Ammon's horn (tissue), 1 donor: ENCODE measurements around the gene UBLCP1.
A peak's percentile ranks its signal among the peaks of the same experiment; 100 is the strongest.
"Not testable (repeated sequence)": the region's sequence is repeated elsewhere in the genome, so short reads cannot be mapped to it uniquely, and the experiment has no call there.

Experiments
- DNase-seq: peaks from one replicate; pipeline ENCODE4 v3.0.0-alpha.2; 2016; ENCODE audit warnings: low spot score

The UBLCP1 gene

DNA sequence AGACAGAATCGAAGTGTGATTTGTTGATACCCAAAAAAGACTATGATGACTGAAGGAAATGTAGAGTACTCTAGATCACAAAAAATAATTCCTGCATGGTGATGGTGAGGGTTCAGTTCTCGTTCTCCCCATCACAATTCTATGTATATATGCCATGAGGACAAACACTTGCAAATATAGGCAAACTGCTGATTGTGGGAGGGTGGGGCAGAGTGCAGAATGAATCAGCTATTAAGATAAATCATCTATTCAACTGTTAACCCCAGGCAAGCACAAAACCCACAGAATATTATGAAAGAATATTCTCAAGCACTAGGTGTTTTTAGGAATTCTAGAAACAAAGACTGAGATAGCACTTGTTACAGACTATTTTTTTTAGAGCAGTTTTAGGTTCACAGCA lies 13.9 kb upstream of the UBLCP1 start:
- DNase-seq, result no peak

DNA sequence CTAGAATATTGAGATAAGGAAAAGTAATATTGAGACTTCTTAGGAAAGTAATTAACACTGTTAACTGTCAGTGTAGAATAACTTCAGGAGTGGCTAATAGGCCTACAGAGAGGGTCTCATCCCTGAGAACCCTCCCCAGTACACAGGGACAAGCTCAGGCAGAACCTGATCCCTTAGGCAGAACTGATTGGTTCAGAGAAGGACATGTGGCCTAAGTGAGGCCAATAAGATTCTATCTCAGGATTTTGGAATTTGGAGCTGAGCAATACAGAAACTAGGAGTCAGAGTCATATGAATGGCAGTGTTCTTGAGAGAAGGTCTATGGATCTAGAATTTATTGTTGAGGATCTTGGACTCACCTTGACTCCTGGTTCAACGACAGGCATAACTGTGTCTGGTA lies 10.9 kb upstream of the UBLCP1 start:
- no peak for DNase-seq

DNA sequence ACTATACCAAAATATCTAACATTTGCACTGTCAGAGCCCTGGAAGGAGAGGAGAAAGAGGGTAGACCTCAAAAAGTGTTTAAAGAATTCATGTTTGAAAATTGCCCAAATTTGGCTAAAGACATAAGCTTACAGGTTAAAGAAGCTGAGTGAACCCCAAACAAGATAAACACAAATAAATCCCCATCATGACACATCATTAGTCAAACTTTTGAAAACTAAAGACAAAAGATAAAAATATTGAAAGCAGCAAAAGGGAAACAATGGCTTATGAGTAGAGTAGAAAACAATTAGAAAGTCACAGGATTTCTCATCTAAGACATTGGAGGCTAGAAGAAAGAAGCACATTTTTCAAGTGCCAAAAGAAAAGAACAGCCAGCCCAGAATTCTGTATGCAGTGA lies 6.1 kb upstream of the UBLCP1 start:
- DNase-seq, result no peak

DNA sequence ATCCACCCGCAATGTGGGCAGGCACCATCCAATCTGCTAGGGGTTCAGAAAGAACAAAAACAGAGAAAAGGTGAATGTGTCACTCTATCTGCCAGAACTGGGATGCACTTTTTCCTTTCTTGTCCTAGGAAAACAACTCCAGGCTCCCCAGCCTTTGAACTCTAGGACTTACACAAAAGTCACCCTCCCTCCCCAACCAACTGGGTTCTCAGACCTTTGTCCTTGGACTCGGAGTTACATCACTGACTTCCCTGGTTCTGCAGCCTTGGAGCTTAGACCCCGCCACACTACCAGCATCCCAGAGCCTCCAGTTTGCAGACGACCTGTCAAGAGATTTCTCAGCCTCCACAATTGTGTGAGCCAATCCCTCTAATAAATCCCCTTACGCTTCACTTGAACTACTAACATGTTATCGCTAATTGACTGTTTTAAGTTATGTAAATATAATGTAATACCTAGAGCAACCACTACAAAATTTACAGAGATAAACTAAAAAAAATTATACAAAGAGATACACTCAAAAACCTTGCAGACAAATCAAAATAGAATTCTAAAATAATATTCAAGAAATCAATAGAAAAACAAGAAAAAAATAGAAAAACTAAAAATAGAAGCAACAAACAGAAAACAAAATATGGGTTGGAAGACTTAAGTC lies 5.3 kb upstream of the UBLCP1 start:
- DNase-seq, result no peak

DNA sequence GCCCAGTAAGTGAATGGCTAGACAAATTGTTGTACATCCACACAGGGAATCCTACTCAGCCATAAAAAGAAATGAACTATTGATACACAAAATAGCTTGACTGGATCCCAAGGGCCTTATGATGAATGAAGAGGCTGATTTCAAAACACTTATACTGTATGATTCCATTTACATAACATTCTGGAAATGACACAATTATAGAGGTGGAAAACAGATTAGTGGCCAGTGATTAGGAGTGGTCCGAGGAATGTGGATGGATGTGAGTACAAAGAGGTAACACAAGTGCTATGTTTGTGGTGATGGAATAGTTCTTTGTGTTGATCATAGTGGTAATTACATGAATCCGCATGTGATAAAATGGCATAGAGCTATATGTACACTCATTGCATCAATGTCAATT lies 4.7 kb upstream of the UBLCP1 start:
- no peak for DNase-seq

GRCh38 chr5:159260212-159260611 lies 2.9 kb upstream of the UBLCP1 start:
- DNase-seq, result not testable (repeated sequence)

DNA sequence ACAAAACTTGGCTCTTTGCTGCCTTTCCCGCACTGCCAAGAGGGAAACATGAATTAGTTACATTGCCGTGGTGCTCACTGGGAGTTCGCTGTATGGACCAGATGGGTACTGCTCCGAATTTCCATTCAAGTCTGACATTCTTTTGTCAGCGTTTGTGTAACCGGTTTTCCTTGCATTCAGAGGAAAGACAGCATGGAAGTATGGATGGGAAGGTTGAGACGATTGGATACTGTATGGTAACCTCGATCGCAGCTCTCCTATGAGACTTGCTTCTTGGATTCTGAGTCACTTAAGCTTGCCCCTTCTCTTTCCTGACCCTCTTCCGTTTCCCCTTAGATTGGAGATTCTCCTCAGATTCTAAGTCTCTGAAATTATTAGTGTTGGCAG lies 625 bp upstream of the UBLCP1 start:
- no peak for DNase-seq

GRCh38 chr5:159263569-159263905 lies 447 bp downstream of the UBLCP1 start:
- no peak for DNase-seq

GRCh38 chr5:159266764-159267163 lies 3.7 kb downstream of the UBLCP1 start:
- DNase-seq, result not testable (repeated sequence)

DNA sequence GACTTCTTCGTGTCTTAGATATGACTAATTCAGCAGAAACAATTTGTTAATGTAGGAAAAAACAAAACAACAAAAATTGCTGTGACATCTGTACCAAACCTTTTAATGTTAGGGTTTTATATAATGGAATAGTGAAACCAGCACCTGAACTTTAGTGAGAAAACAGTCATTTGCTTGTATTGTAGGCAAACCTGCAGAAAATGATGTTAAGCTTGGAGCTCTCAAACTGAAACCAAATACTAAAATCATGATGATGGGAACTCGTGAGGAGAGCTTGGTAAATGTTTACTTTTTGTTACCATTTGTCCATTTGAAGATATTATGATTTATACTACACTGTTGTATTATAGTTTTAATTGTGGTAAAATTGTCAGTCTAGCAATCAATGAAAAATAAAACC lies 6.6 kb downstream of the UBLCP1 start:
- no peak for DNase-seq

GRCh38 chr5:159273923-159274322 lies 10.8 kb downstream of the UBLCP1 start:
- DNase-seq, result no peak

DNA sequence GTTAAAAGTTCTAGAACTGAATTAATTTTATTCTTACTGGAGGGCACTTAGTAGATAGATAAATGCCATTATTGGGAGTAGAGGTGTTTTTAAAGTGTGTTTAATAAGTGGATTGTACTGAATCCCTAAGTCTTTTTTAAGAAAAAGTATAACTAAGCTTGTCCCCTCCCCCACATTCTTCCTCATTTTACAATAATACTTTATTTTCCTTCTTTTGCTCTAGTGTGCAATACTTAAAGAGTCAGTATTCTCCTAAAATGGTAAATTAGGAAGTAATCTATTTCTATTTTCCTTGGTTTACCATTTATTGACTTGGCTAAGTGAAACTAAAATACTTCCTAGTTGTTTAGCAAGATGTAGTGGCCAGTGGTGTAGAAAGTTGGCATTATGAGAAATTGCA lies 11.6 kb downstream of the UBLCP1 start:
- DNase-seq, result no peak

DNA sequence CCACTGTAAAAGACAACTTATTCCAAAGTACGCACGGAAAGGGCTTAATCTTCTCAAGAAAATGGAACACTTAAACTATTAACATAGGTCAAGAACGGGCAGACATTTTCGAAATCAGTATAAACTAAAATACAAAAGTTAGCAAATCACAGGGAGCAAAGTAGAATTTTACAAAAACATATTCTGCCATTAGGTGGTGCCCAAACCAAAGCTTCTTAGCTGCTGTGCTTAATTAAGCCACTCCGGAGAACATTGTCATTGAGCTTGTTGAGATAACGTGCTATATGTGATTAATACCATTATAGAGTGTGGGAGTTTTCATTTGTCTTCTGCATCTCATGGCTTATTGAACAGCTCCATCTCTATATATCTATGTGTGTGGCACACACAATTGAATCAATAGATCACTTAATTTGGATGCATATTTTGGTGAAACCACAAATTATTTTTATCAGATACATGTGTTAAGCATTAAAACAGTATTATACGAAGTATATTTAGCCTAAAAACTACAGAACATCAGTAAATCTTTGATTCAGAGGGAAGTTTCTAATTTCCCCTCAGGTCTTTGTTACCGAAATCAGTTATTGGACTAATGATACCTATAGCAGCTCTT lies 23.4 kb downstream of the UBLCP1 start:
- DNase-seq, result peak; percentile 58

DNA sequence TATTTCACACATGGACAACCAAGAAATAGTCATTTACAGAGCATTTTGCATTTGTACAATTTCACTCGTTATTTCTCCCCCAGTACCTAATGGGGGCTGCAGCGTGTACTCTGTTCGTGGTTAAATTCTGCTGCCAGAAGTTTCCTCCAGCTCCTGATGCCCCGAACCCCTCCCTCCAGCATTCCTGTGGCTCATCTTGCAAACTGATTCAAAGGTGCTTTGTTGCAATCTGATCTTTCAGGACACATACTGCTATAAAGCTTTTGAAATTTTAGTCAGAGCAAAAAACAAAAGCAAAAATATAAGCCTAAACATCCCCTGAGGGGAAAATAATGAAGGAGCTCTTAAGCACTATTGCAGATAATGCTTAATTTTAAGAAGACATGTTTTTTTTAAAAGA lies 27.7 kb downstream of the UBLCP1 start:
- DNase-seq, result no peak

DNA sequence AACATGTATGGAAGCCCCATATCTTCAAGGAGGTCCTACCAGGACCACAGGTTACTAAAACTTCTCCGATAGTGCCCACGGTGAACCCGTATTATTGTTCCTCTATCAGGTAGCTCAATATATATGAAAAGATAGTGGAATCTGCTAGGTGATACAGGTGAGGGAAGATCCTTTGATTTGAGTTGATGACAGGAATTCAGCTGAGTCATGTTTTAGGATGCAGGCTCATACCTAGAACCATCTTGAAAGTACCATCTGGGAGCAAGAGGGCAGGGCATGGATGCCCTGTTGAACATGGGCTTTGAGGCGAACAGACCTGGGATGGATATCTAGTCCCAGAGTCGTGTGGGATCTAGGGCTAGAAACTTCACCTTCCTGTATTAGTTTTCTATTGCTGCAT lies 31.8 kb downstream of the UBLCP1 start:
- no peak for DNase-seq

GRCh38 chr5:159297300-159297699 lies 34.2 kb downstream of the UBLCP1 start:
- not testable (repeated sequence) for DNase-seq

DNA sequence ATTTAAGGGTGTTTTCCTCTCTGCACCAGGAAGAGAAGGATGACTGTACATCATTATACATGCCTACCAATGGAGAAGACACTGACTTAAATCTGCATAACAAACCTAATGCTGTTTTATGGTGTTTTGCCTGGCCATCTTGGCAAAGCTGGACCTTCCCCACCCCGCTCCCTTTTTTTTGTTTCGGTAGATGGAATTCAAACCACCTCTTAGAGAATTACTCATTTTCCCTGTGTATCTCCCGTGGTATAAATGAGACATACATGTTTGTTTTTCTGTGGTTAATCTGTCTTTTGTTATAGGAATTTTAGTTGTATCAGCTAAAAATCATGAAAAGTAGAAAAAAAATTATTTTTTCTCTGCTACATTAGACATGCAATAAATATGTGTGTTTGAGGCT lies 38.4 kb downstream of the UBLCP1 start:
- no peak for DNase-seq

GRCh38 chr5:159301929-159302860 lies 39.1 kb downstream of the UBLCP1 start:
- not testable (repeated sequence) for DNase-seq

DNA sequence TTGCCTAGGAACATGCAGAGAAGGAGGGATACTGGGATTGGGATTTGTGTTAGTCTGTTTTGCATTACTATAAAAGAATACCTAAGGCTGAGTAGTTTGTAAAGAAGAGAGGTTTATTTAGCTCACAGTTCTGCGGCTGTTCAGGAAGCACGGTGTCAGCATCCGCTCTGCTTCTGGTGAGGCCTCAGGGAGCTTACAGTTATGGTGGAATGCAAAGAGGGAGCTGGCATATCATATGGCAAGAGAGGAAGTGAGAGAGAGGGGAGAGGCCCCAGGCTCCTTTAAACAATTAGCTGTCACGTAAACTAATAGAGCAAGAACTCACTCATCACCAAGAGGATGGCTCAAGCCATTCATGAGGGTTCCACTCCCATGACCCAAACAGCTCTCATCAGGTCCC lies 40.2 kb downstream of the UBLCP1 start:
- DNase-seq, result no peak

GRCh38 chr5:159304961-159305595 lies 42.0 kb downstream of the UBLCP1 start:
- DNase-seq, result no peak

DNA sequence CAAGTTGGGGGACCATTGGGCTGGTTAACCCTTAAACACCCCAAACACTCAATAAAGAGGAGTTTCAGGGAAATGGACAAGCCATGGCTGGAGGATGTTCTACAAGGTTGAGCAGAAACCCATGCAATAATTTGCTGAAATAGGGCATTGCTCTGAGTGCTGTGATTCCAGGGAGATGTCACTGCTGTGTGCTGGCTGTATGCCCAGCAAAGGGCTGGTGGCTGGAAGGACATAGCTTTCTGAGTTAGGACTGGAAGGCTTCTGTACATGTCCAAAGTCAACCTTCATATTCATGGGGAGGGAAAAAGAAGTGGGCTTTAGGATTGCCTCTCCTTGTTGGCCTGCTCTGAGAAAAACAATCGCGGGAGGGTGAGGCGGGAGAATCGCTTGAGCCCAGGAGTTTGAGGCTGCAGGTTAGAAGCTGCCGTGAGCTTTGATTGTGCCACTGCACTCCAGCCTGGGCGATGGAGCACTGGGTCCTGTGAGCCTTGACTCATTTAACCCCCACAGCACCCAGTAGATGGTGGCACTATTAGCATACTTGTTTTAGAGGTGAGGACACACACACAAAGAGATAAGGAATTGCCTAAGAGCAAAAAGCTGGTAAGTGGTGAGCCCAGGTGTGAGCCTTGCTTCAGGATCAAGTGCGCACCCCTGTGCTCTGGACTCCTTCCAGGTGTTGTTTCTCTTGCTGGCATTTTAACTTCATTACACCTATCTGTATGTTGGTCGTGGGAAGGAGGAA lies 46.8 kb downstream of the UBLCP1 start:
- DNase-seq, result peak; percentile 8

DNA sequence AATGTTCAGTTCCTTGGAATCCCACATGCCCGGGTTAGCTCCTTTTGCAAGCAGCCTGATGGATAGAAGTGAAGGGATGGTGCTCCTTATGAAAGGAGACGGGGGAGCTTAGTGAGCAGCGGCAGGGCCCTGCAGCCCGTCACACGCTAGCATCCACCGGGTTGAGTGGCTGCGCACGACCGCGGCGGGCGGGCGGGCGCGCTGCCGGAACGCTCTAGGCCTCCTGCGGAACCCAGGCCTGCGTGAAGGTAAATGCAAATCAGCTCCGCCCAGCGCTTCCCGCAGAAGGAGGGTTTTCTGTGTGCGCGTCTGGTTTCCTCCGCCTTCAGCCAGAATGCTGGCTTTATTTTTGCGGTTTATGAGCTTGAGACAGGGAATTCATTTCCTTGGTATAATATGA lies 47.4 kb downstream of the UBLCP1 start:
- no peak for DNase-seq
